ENCODE data around the gene TMEM129.

GRCh38 chr4:1695913-1696312 is 25.2 kb downstream of the TMEM129 start:
- no peak for TF ChIP-seq CTCF (IDR thresholded peaks at IDR 0.05)
- TF ChIP-seq POLR2A (IDR thresholded peaks at IDR 0.05) = no peak
